Muscle of leg (tissue), 16 donors: ENCODE data around the gene METTL14. TPM values are rescaled to one million over a fixed set of nuclear protein-coding genes. Genes with fewer than 3 reads are reported as not detected.
A peak's percentile ranks its signal among the peaks of the same experiment; 100 is the strongest.
"Not testable (repeated sequence)": the region's sequence is repeated elsewhere in the genome, so short reads cannot be mapped to it uniquely, and the experiment has no call there.

ENCODE experiments used
- DNase-seq: peaks from one replicate; pipeline ENCODE4 v3.0.0; 2013
- H3K27ac ChIP-seq: one replicate; pipeline ENCODE4 v1.5.1; 2013; ENCODE audit warnings: mild to moderate bottlenecking, low read length, control low read depth
- H3K27me3 ChIP-seq: one replicate; pipeline ENCODE4 v1.6.1; 2013; ENCODE audit warnings: low read length; ENCODE audit not compliant: control insufficient read depth, insufficient read depth
- H3K36me3 ChIP-seq: one replicate; pipeline ENCODE4 v1.6.1; 2013; ENCODE audit warnings: low read length; ENCODE audit not compliant: control insufficient read depth, insufficient read depth
- H3K4me1 ChIP-seq: one replicate; pipeline ENCODE4 v1.6.1; 2013; ENCODE audit warnings: low read length; ENCODE audit not compliant: control insufficient read depth, insufficient read depth
- H3K4me3 ChIP-seq: one replicate; pipeline ENCODE4 v1.5.1; 2013; ENCODE audit warnings: low read length, control low read depth
- H3K9me3 ChIP-seq: replicated peaks from 2 replicates; pipeline ENCODE4 v1.6.1; 2013; ENCODE audit warnings: low read depth, low read length; ENCODE audit not compliant: control insufficient read depth
- WGBS: methylation state at CpG from one replicate; pipeline ENCODE4 v1.1.5; 2013; ENCODE audit warnings: missing lambda C conversion rate; ENCODE audit not compliant: insufficient coverage; 5-methylcytosine and 5-hydroxymethylcytosine counted together
- long read RNA-seq, 11 donors: transcript quantifications; one replicate each; lab custom pipeline, GENCODE V29; 2026
- polyA plus RNA-seq, 8 donors: library from polyadenylated mRNA; unstranded; fragments of 120-200 nt; gene quantifications; one replicate each; pipeline versions ENCODE4 v1.2.1 to v1.2.3, GENCODE V29; 2013; ENCODE audit warnings: inconsistent platforms in 1 of 8, low replicate concordance in 1 of 8; ENCODE audit not compliant: insufficient read length in 8 of 8, insufficient read depth in 1 of 8
- total RNA-seq: library from RNA; stranded (reverse); fragments of 120-200 nt; gene quantifications from one replicate; pipeline ENCODE4 v1.2.4, GENCODE V29; 2013

METTL14 gene
- total RNA-seq: 25.0 TPM
- polyA plus RNA-seq: 10 to 100 TPM; 22.6 to 35.2 (median 29.1) TPM
- long read RNA-seq, donor 1, partial matches to known transcripts: 0 of 5 reads
- long read RNA-seq, donor 1, other reads (novel, unspliced or antisense): 5 of 5 reads
- long read RNA-seq, donor 2: 0 reads
- long read RNA-seq, donor 3, full-length matches to known transcripts: 6 of 14 reads
- long read RNA-seq, donor 3, partial matches to known transcripts: 8 of 14 reads
- long read RNA-seq, donor 3, other reads (novel, unspliced or antisense): 0 of 14 reads
- long read RNA-seq, donor 4, full-length matches to known transcripts: 1 of 1 reads
- long read RNA-seq, donor 4, partial matches to known transcripts: 0 of 1 reads
- long read RNA-seq, donor 4, other reads (novel, unspliced or antisense): 0 of 1 reads
- long read RNA-seq, donor 5, full-length matches to known transcripts: 8 of 246 reads
- long read RNA-seq, donor 5, partial matches to known transcripts: 238 of 246 reads
- long read RNA-seq, donor 5, other reads (novel, unspliced or antisense): 0 of 246 reads
- long read RNA-seq, donor 6, full-length matches to known transcripts: 4 of 49 reads
- long read RNA-seq, donor 6, partial matches to known transcripts: 45 of 49 reads
- long read RNA-seq, donor 6, other reads (novel, unspliced or antisense): 0 of 49 reads
- long read RNA-seq, donor 7, full-length matches to known transcripts: 2 of 2 reads
- long read RNA-seq, donor 7, partial matches to known transcripts: 0 of 2 reads
- long read RNA-seq, donor 7, other reads (novel, unspliced or antisense): 0 of 2 reads
- long read RNA-seq, donor 8, full-length matches to known transcripts: 1 of 25 reads
- long read RNA-seq, donor 8, partial matches to known transcripts: 24 of 25 reads
- long read RNA-seq, donor 8, other reads (novel, unspliced or antisense): 0 of 25 reads
- long read RNA-seq, donor 9, full-length matches to known transcripts: 2 of 32 reads
- long read RNA-seq, donor 9, partial matches to known transcripts: 30 of 32 reads
- long read RNA-seq, donor 9, other reads (novel, unspliced or antisense): 0 of 32 reads
- long read RNA-seq, donor 10, full-length matches to known transcripts: 7 of 179 reads
- long read RNA-seq, donor 10, partial matches to known transcripts: 166 of 179 reads
- long read RNA-seq, donor 10, other reads (novel, unspliced or antisense): 6 of 179 reads
- long read RNA-seq, donor 11, full-length matches to known transcripts: 3 of 35 reads
- long read RNA-seq, donor 11, partial matches to known transcripts: 32 of 35 reads
- long read RNA-seq, donor 11, other reads (novel, unspliced or antisense): 0 of 35 reads

- H3K27ac ChIP-seq: peak within 1 kb of the TSS; percentile 97
- DNase-seq: peak; percentile 97
- H3K4me1 ChIP-seq: peaks cover 2% of the 10 kb centered on the region
- H3K27me3 ChIP-seq: no peaks in the 10 kb centered on the region
- 3% methylated on average over 36 of the region's 42 CpGs for WGBS
- peaks cover 13% of the 10 kb centered on the region for H3K36me3 ChIP-seq
- no peaks in the 10 kb centered on the region for H3K9me3 ChIP-seq
- peak within 1 kb of the TSS; percentile 48 for H3K4me3 ChIP-seq
These were observed at the start of gene METTL14 for GRCh38 chr4:118684873-118685811. Gene METTL14, plus strand, starts transcription at chr4:118685392. Its CDS starts 143 bp downstream, at chr4:118685535.

GRCh38 chr4:118636126-118636525, 49.1 kb upstream of the METTL14 start:
- not testable (repeated sequence) for DNase-seq, H3K4me1 ChIP-seq, H3K4me3 ChIP-seq, H3K9me3 ChIP-seq, H3K27me3 ChIP-seq, H3K36me3 ChIP-seq, H3K27ac ChIP-seq
- 91% methylated on average over 6 of the region's 9 CpGs for WGBS

- H3K4me1 ChIP-seq, H3K36me3 ChIP-seq, H3K9me3 ChIP-seq, DNase-seq, H3K27me3 ChIP-seq, H3K4me3 ChIP-seq, H3K27ac ChIP-seq: not testable (repeated sequence)
- 80% methylated on average over 4 of the region's 5 CpGs for WGBS
These were observed 20.5 kb upstream of the METTL14 start for GRCh38 chr4:118664665-118665064.

- H3K4me3 ChIP-seq, H3K27ac ChIP-seq, H3K36me3 ChIP-seq, H3K27me3 ChIP-seq, H3K9me3 ChIP-seq, H3K4me1 ChIP-seq: not testable (repeated sequence)
- no CpG with 5 or more reads among the region's 1 CpG for WGBS
- peak; percentile 84 for DNase-seq
These were observed 16.0 kb upstream of the METTL14 start for GRCh38 chr4:118669220-118669619.

- H3K4me1 ChIP-seq, H3K36me3 ChIP-seq: not testable (repeated sequence)
These were observed 14.2 kb upstream of the METTL14 start for GRCh38 chr4:118670968-118671367.

GRCh38 chr4:118676128-118676527, 9.1 kb upstream of the METTL14 start:
- Histone ChIP-seq H3K9me3 (no peaks in the 10 kb centered on the region), H3K4me3 (no peak overlapping the region), H3K27me3 (no peaks in the 10 kb centered on the region), H3K36me3 (no peaks in the 10 kb centered on the region), H3K4me1 (no peaks in the 10 kb centered on the region), H3K27ac (no peak overlapping the region)
- WGBS: no CpG with 5 or more reads among the region's 2 CpGs
- no peak for DNase-seq

More at GRCh38 chr4:118670968-118671367, 14.2 kb upstream of the METTL14 start:
- DNase-seq, H3K4me3 ChIP-seq, H3K27ac ChIP-seq, H3K9me3 ChIP-seq, H3K27me3 ChIP-seq: not testable (repeated sequence)
- no CpG with 5 or more reads among the region's 2 CpGs for WGBS

GRCh38 chr4:118680808-118681207, 4.4 kb upstream of the METTL14 start:
- Histone ChIP-seq H3K27ac (no peak overlapping the region), H3K27me3 (no peaks in the 10 kb centered on the region), H3K4me3 (no peak overlapping the region), H3K9me3 (no peaks in the 10 kb centered on the region), H3K4me1 (no peaks in the 10 kb centered on the region), H3K36me3 (no peaks in the 10 kb centered on the region)
- no peak for DNase-seq
- no CpG with 5 or more reads among the region's 1 CpG for WGBS

- H3K9me3 ChIP-seq: no peaks in the 10 kb centered on the region
- peak; percentile 14 for DNase-seq
- WGBS: no CpG with 5 or more reads among the region's 1 CpG
These were observed 2.3 kb upstream of the METTL14 start for GRCh38 chr4:118682928-118683327.

GRCh38 chr4:118683513-118683912, 1.7 kb upstream of the METTL14 start:
- no peak overlapping the region for H3K4me3 ChIP-seq
- H3K27me3 ChIP-seq: no peaks in the 10 kb centered on the region
- DNase-seq: peak; percentile 4
- WGBS: no CpG with 5 or more reads among the region's 2 CpGs
- H3K36me3 ChIP-seq: peaks cover 5% of the 10 kb centered on the region
- H3K27ac ChIP-seq: no peak overlapping the region
- H3K4me1 ChIP-seq: peaks cover 2% of the 10 kb centered on the region
- no peaks in the 10 kb centered on the region for H3K9me3 ChIP-seq

More at GRCh38 chr4:118682928-118683327, 2.3 kb upstream of the METTL14 start:
- no peak overlapping the region for H3K27ac ChIP-seq
- peaks cover 2% of the 10 kb centered on the region for H3K36me3 ChIP-seq
- no peak overlapping the region for H3K4me3 ChIP-seq
- H3K27me3 ChIP-seq: no peaks in the 10 kb centered on the region
- peaks cover 2% of the 10 kb centered on the region for H3K4me1 ChIP-seq
